A549 (cell line): Measurements from ENCODE around the gene APOA1. TPM values are rescaled to one million over a fixed set of nuclear protein-coding genes. Genes with fewer than 3 reads are reported as not detected.

Experiments used
- ATAC-seq, 2 experiments: fragments of 200-7000 bp in 1 of 2; fragments of >200 bp in 1 of 2; cut with Nextera tagmentation in 1 of 2; cut with Tn5 transposase in 1 of 2; 3 replicates each; pipeline versions ENCODE4 v1.8.0 to v1.9.1; 2018 to 2020; ENCODE audit warnings: mild to moderate bottlenecking in 1 of 2, moderate library complexity in 1 of 2
- CTCF ChIA-PET: fragments of 300-600 bp; sonication (Branson Sonifier 250); formaldehyde crosslinking; extraction: SDS; loops from one replicate; lab custom pipeline; 2021; ENCODE audit warnings: antibody characterized with exemption, inconsistent platforms; lab: Yijun Ruan, JAX
- POLR2A ChIA-PET: fragments of 350-600 bp; formaldehyde crosslinking; extraction: SDS; loops from one replicate; lab custom pipeline; 2021; ENCODE audit warnings: antibody characterized with exemption, inconsistent platforms; lab: Yijun Ruan, JAX
- DNase-seq, 2 experiments: peaks; one replicate each; pipeline versions ENCODE4 v3.0.0 to v3.0.0-alpha.2; 2011 to 2016; ENCODE audit warnings: low read depth in 1 of 2, low spot score in 1 of 2
- FAIRE-seq: peaks from 2 replicates; lab custom pipeline; 2011; peaks lifted over from hg19 to GRCh38; lab: Jason Lieb, UNC
- H3K27ac ChIP-seq, 2 experiments: fragments of >200 bp; sonication (Bioruptor Twin); formaldehyde crosslinking; 3 replicates each; pipeline ENCODE4 v1.5.1; 2016 to 2017
- H3K4me1 ChIP-seq: fragments of >200 bp; sonication (Bioruptor Twin); formaldehyde crosslinking; 3 replicates; pipeline ENCODE4 v1.6.1; 2016
- H3K4me2 ChIP-seq: fragments of >200 bp; sonication (Bioruptor Twin); formaldehyde crosslinking; 3 replicates; pipeline ENCODE4 v1.6.1; 2016
- H3K4me3 ChIP-seq: fragments of >200 bp; sonication (Bioruptor Twin); formaldehyde crosslinking; 3 replicates; pipeline ENCODE4 v1.5.1; 2016
- H3K9me3 ChIP-seq: fragments of >200 bp; sonication (Bioruptor Twin); formaldehyde crosslinking; 3 replicates; pipeline ENCODE4 v1.6.1; 2016
- CBX2 ChIP-seq: fragments of 200-600 bp; sonication (generic); IDR thresholded peaks from 2 replicates; pipeline ENCODE4 v1.6.1; 2016; ENCODE audit warnings: low read depth, mild to moderate bottlenecking, borderline replicate concordance
- EP300 ChIP-seq, 2 experiments: fragments of >200 bp; sonication (Bioruptor Twin); formaldehyde crosslinking; IDR thresholded peaks; 2 replicates in 1 of 2; 3 replicates in 1 of 2; pipeline ENCODE4 v1.6.1; 2016 to 2017
- ESRRA ChIP-seq: fragments of 150-350 bp; IDR thresholded peaks from 2 replicates; pipeline ENCODE4 v1.6.1; 2014; ENCODE audit warnings: mild to moderate bottlenecking, low read length, borderline replicate concordance
- FOSL2 ChIP-seq, 2 experiments: fragments of 450-650 bp in 1 of 2; fragments of >200 bp in 1 of 2; sonication (Bioruptor Twin) in 1 of 2; formaldehyde crosslinking; IDR thresholded peaks; 2 replicates each; pipeline versions ENCODE4 v1.5.0 to v1.6.1; 2016 to 2020; ENCODE audit warnings: mild to moderate bottlenecking in 1 of 2, moderate library complexity in 1 of 2
- GATA3 ChIP-seq: IDR thresholded peaks from 2 replicates; pipeline ENCODE4 v1.6.1; 2012; ENCODE audit warnings: borderline replicate concordance
- HDAC2 ChIP-seq: fragments of 200-600 bp; sonication (generic); IDR thresholded peaks from 2 replicates; pipeline ENCODE4 v1.6.1; 2016
- HOXB5 ChIP-seq: fragments of 250-450 bp; sonication (Bioruptor Pico); IDR thresholded peaks from 2 replicates; pipeline ENCODE4 v1.5.0; 2020; ENCODE audit warnings: mild to moderate bottlenecking, moderate library complexity
- KDM5A ChIP-seq: fragments of 200-600 bp; sonication (generic); IDR thresholded peaks from 2 replicates; pipeline ENCODE4 v1.6.1; 2016; ENCODE audit warnings: antibody characterized with exemption, mild to moderate bottlenecking
- MAFK ChIP-seq: fragments of 450-650 bp; IDR thresholded peaks from 2 replicates; pipeline ENCODE4 v1.6.1; 2014; ENCODE audit not compliant: partially characterized antibody
- NFE2L2 ChIP-seq: fragments of 150-350 bp; conservative IDR thresholded peaks from 2 replicates; pipeline ENCODE4 v1.6.1; 2014; ENCODE audit warnings: low read length
- RAD21 ChIP-seq, 2 experiments: fragments of >200 bp in 1 of 2; sonication (Bioruptor Twin) in 1 of 2; formaldehyde crosslinking in 1 of 2; IDR thresholded peaks in 1 of 2; conservative IDR thresholded peaks in 1 of 2; 2 replicates in 1 of 2; 3 replicates in 1 of 2; pipeline ENCODE4 v1.6.1; 2012 to 2018; ENCODE audit warnings: inconsistent platforms in 1 of 2
- RCOR1 ChIP-seq: fragments of 150-350 bp; IDR thresholded peaks from 2 replicates; pipeline ENCODE4 v1.6.1; 2014; ENCODE audit warnings: antibody characterized with exemption, low read length, low read depth
- RFX5 ChIP-seq: fragments of 450-650 bp; IDR thresholded peaks from 2 replicates; pipeline ENCODE4 v1.7.1; 2014; ENCODE audit warnings: antibody characterized with exemption, mild to moderate bottlenecking, moderate library complexity
- SMC3 ChIP-seq: fragments of >200 bp; sonication (Bioruptor Twin); formaldehyde crosslinking; IDR thresholded peaks from 3 replicates; pipeline ENCODE4 v1.6.1; 2018; ENCODE audit warnings: inconsistent platforms
- ZFP36 ChIP-seq: fragments of 450-650 bp; IDR thresholded peaks from 2 replicates; pipeline ENCODE4 v1.6.1; 2014; ENCODE audit warnings: borderline replicate concordance; ENCODE audit not compliant: partially characterized antibody
- WGBS: methylation state at CpG from one replicate; pipeline ENCODE4 v1.1.6; 2017; ENCODE audit errors: missing lambda C conversion rate; 5-methylcytosine and 5-hydroxymethylcytosine counted together
- polyA plus RNA-seq, 4 experiments: library from polyadenylated mRNA; depleted of rRNA in 3 of 4; stranded (reverse); fragments of >200 nt; fragmentation: RNase III in 1 of 4; extraction: RNeasy Plus Mini Kit Qiagen cat#74134 plus additional on column Dnase treatment in 1 of 4; gene quantifications; 2 replicates in 3 of 4; 3 replicates in 1 of 4; pipeline ENCODE4 v1.2.3, GENCODE V29; 2011 to 2017
- TF ChIP-seq, protein P1 (sequence below): fragments of >200 bp; sonication (Bioruptor Twin); formaldehyde crosslinking; IDR thresholded peaks from 3 replicates; pipeline ENCODE4 v1.5.1; 2016
- TF ChIP-seq, protein P2 (sequence below): fragments of 200-600 bp; sonication (generic); IDR thresholded peaks from 2 replicates; pipeline ENCODE4 v1.6.1; 2016; ENCODE audit warnings: antibody characterized with exemption, mild to moderate bottlenecking, moderate library complexity
- TF ChIP-seq, protein P3 (sequence below): fragments of 450-650 bp; IDR thresholded peaks from 2 replicates; pipeline ENCODE4 v1.6.1; 2014; ENCODE audit warnings: antibody characterized with exemption

Gene APOA1
- polyA plus RNA-seq, 2 of the 4 experiments (the other 2 are of a cell fraction) = 0.23 TPM; not detected in 1

DNA sequence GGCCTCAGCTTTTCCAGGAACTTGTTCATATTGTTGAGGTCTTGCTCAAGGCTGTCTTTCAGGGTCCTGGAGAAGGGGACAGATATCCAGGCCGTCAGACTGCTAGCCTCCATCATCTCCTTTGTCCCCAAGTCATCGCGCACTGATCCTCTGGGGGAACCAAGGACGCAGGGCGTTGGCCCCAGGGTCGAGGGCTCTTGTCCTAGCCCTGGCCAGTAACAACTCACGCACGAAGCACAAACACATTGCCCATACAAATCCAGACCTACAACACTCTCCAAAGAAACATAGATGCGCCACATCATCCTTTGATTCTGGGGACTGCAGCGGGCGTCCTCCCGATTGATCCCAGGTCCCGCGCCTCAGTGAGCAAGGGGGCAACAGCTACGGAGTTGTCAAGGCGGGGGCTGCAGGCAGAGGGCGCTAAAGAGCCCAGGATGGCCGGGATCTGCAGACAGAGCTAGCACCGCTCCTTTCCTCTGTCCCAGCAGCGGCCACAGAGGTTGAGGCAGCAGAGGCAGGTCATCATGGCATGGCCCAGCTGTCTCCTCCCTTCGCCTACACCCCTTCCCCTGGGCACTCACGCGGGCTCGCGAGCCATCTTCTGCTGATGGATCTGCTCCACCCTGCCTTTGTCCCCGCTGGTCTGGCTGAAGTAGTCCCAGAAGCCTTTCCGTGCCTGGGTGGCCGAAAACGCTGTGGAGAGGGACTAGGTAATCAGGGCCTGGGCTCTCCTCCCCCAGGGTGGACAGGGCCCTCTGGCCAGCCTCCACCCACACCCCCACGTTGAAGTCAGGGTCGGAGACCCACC is 46.2 kb downstream of the APOA1 start:
- no peaks in the 10 kb centered on the region for H3K9me3 ChIP-seq
- no peak overlapping the region for H3K4me3 ChIP-seq
- DNase-seq (peak; percentile 49 to 79), FAIRE-seq (no peak), ATAC-seq (peak; percentile 68 to 85)
- CTCF ChIA-PET = interaction anchor here (0.5 to 8.8 kb wide), 38 partner anchors 8 to 439 kb away, joined by 3 to 114 read pairs (median 4); partner anchors contain the start of genes APOA1, APOC3 and PAFAH1B2
- peak overlapping the region; percentile 73 for H3K4me2 ChIP-seq
- peaks cover 10% of the 10 kb centered on the region; the same call in 1 of the 3 replicates for H3K4me1 ChIP-seq
- WGBS = 42% methylated on average over 7 of the region's 31 CpGs
- peak overlapping the region; percentile 26 to 66; a peak in 2 of 6 replicates for H3K27ac ChIP-seq
- TF ChIP-seq, protein P1, sequence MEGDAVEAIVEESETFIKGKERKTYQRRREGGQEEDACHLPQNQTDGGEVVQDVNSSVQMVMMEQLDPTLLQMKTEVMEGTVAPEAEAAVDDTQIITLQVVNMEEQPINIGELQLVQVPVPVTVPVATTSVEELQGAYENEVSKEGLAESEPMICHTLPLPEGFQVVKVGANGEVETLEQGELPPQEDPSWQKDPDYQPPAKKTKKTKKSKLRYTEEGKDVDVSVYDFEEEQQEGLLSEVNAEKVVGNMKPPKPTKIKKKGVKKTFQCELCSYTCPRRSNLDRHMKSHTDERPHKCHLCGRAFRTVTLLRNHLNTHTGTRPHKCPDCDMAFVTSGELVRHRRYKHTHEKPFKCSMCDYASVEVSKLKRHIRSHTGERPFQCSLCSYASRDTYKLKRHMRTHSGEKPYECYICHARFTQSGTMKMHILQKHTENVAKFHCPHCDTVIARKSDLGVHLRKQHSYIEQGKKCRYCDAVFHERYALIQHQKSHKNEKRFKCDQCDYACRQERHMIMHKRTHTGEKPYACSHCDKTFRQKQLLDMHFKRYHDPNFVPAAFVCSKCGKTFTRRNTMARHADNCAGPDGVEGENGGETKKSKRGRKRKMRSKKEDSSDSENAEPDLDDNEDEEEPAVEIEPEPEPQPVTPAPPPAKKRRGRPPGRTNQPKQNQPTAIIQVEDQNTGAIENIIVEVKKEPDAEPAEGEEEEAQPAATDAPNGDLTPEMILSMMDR = peak; percentile 69
- TF ChIP-seq SMC3 = peak; percentile 74
- TF ChIP-seq RCOR1 = no peak
- TF ChIP-seq HDAC2 = no peak
- TF ChIP-seq, protein P2, sequence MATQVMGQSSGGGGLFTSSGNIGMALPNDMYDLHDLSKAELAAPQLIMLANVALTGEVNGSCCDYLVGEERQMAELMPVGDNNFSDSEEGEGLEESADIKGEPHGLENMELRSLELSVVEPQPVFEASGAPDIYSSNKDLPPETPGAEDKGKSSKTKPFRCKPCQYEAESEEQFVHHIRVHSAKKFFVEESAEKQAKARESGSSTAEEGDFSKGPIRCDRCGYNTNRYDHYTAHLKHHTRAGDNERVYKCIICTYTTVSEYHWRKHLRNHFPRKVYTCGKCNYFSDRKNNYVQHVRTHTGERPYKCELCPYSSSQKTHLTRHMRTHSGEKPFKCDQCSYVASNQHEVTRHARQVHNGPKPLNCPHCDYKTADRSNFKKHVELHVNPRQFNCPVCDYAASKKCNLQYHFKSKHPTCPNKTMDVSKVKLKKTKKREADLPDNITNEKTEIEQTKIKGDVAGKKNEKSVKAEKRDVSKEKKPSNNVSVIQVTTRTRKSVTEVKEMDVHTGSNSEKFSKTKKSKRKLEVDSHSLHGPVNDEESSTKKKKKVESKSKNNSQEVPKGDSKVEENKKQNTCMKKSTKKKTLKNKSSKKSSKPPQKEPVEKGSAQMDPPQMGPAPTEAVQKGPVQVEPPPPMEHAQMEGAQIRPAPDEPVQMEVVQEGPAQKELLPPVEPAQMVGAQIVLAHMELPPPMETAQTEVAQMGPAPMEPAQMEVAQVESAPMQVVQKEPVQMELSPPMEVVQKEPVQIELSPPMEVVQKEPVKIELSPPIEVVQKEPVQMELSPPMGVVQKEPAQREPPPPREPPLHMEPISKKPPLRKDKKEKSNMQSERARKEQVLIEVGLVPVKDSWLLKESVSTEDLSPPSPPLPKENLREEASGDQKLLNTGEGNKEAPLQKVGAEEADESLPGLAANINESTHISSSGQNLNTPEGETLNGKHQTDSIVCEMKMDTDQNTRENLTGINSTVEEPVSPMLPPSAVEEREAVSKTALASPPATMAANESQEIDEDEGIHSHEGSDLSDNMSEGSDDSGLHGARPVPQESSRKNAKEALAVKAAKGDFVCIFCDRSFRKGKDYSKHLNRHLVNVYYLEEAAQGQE = no peak
- TF ChIP-seq RFX5 = no peak
- no peak for TF ChIP-seq HOXB5 (CRISPR knock-in tag)
- TF ChIP-seq, protein P3, sequence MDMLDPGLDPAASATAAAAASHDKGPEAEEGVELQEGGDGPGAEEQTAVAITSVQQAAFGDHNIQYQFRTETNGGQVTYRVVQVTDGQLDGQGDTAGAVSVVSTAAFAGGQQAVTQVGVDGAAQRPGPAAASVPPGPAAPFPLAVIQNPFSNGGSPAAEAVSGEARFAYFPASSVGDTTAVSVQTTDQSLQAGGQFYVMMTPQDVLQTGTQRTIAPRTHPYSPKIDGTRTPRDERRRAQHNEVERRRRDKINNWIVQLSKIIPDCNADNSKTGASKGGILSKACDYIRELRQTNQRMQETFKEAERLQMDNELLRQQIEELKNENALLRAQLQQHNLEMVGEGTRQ = no peak
- peak; percentile 64 to 69 for TF ChIP-seq RAD21 (conservative IDR thresholded peaks at IDR 0.05 in 1 of 2, IDR thresholded peaks at IDR 0.05 in 1 of 2)
- POLR2A ChIA-PET = interaction anchor here (0.6 to 2.2 kb wide), 3 partner anchors 45 to 441 kb away, joined by 3 to 10 read pairs (median 3); partner anchors contain the start of genes PCSK7 and RNF214

DNA sequence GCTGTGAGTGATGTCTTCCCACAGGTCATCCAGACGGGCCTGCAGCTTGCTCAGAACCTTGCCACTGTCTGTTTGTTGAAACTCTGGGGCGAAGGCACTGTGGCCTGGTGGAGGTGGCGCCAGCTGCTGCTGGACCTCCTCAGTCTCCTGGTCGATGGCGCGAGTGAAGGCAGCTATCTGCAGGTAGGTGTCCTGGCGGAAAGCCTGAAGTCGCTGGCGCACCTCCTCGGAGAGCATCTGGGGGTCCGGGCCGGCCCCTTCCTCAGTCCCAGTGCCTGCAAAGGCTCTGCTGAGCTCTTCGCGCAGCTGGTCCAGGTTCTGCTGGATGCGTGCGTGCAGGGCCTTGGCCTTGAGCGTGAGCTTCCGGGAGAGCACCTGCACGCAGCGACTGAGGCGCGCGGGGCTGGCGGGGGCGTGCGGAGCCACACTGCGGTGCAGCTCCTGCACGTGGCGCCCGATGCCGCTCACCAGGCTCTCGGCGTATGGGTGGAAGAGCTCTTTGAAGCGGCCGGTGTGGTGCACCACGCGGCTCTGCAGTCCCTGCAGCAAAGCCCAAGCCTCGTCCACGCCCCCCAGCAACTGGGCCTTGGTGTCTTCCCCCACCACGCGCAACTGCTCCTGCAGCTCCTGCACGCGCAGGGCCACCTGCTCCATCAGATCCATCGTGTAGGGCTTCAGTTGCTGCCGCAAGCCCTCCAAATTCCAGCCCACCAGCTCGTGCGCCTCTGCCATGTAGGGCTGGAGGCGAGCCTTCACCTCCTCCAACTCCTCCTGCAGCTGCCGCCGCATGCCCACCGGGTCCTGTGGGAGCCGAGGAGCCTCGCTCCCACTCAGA is 47.0 kb downstream of the APOA1 start:
- DNase-seq = no peak
- no peak overlapping the region for H3K4me3 ChIP-seq
- 90% methylated on average over 20 of the region's 53 CpGs for WGBS
- POLR2A ChIA-PET = interaction anchor here (1.5 to 2.2 kb wide), 2 partner anchors 45 to 442 kb away, joined by 3 to 10 read pairs; partner anchors contain the start of genes PCSK7 and RNF214
- CTCF ChIA-PET = interaction anchor here (0.7 to 8.8 kb wide), 37 partner anchors 8 to 440 kb away, joined by 3 to 114 read pairs (median 4); partner anchors contain the start of genes APOA1, APOC3 and PAFAH1B2
- H3K9me3 ChIP-seq = no peaks in the 10 kb centered on the region
- H3K4me2 ChIP-seq = no peak overlapping the region; the same call in 2 of the 3 replicates
- no peak for FAIRE-seq
- peaks cover 10% of the 10 kb centered on the region; the same call in 1 of the 3 replicates for H3K4me1 ChIP-seq
- ATAC-seq = no peak
- no peak for TF ChIP-seq GATA3
- TF ChIP-seq ZFP36 = no peak
- no peak for TF ChIP-seq KDM5A
- no peak for TF ChIP-seq MAFK
- TF ChIP-seq NFE2L2 = no peak
- no peak for TF ChIP-seq EP300 (IDR thresholded peaks at IDR 0.05)
- no peak for TF ChIP-seq CBX2
- TF ChIP-seq FOSL2 (IDR thresholded peaks at IDR 0.05) = no peak
- no peak for TF ChIP-seq FOSL2 (CRISPR knock-in tag; IDR thresholded peaks at IDR 0.05)
- no peak for TF ChIP-seq ESRRA
- H3K27ac ChIP-seq = no peak overlapping the region
